GM12801 (cell line): ENCODE measurements around the gene GJA9.

ENCODE experiments used
- TF ChIP-seq, protein P1 (sequence below): IDR thresholded peaks from one replicate; pipeline ENCODE4 v1.5.1; 2011; ENCODE audit warnings: control low read depth; ENCODE audit not compliant: insufficient read length; ENCODE audit errors: extremely low read depth

Gene GJA9

DNA sequence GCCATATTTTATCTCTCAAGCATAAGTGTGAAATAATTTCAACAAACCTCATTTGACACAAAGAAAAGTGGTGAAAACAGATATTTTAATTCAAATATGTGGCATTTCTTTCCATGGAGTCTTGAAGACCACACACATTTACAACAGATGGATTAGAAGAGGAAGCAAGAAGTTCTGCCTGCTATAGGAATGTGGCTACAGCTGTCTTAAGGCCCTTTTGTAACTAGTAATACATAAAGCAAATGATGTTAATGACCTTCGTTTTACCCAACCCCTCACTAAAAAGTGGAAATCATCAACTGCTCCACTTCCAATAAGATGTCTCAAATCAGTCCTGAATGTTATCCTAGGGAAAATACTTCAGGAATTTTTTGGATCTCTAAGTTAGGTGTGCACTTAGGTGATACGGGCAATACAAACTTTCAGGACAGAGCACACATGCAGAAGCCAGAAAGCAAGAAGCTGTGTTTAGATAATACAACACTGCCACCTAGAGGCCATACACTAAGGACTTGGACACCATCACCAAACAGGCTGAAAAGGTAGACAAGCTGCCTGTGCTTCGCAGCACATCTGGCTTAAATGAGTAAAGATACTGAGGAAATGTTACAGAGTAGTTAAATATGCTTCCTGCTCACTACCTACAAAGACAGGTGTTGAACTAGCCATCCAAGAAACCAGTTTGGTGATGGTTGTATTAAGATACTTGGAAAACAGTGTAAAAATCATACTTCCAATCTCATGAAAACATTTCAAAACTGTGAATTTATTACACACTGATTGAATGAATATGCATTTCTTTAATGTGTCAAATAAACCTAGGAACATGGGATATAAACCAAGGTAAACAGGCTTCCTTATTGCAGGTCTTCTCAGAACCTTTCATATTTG, 46.2 kb downstream of the GJA9 start:
- TF ChIP-seq, protein P1, sequence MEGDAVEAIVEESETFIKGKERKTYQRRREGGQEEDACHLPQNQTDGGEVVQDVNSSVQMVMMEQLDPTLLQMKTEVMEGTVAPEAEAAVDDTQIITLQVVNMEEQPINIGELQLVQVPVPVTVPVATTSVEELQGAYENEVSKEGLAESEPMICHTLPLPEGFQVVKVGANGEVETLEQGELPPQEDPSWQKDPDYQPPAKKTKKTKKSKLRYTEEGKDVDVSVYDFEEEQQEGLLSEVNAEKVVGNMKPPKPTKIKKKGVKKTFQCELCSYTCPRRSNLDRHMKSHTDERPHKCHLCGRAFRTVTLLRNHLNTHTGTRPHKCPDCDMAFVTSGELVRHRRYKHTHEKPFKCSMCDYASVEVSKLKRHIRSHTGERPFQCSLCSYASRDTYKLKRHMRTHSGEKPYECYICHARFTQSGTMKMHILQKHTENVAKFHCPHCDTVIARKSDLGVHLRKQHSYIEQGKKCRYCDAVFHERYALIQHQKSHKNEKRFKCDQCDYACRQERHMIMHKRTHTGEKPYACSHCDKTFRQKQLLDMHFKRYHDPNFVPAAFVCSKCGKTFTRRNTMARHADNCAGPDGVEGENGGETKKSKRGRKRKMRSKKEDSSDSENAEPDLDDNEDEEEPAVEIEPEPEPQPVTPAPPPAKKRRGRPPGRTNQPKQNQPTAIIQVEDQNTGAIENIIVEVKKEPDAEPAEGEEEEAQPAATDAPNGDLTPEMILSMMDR, result no peak

DNA sequence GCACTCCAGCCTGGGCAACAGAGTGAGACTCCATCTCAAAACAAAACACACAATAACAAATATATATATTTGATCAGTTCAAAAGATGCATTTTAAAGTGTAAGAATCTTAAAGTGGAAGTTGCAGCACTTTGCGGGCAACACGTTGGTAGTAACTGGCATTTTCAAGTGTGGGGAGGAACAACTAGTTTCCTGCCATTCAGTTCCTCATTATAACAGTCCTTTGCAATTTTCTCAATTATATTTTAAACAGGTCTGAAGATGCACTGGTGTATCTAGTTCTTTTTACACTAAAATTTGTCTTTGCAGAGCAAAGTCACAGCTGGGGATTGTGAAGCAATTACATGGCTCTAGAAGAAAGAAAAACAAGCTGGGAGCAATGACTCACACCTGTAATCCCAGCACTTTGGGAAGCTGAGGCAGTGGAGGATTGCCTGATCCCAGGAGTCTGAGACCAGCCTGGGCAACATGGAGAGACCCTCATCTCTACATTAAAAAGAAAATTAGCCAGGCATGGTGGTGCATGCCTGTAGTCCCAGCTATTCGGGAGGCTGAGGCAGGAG, 47.1 kb downstream of the GJA9 start:
- TF ChIP-seq, protein P1, result no peak

DNA sequence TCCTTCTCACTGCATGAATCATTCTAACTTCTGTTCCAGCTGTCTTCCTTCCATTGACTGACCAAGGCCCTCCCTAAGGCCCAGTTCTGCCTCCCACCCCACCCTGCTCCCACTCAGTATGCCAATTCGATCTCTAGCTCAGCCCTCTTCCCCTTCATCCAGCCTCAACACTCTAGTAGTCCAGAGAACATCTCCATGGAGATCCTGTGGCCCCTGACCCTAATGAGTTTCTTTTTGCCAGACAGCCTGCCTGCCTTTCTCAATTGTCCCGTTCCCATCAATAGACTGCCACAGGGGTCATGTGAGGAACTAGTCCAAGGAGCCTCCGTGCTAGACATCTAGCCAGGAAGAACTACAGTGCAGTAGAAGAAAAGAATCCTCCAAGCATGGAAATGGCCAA, 48.2 kb downstream of the GJA9 start:
- TF ChIP-seq, protein P1, result no peak

DNA sequence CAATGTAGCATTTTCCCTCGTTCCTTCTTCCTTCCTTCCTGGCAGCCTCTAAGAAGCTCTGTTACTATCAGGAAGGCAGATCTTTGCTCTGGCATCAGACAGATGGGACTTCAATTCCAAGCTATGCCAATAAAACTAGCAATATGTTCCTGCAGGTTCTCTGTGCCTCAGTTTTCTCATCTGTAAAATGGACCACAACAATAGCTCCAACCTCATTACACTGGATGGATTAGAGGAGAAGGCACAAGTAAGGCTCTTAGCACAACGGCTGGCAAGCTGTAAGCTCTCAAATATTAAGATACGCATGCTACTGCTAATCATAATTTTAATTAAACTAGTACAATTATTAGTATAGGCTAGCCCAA, 49.0 kb downstream of the GJA9 start:
- TF ChIP-seq, protein P1, result no peak

DNA sequence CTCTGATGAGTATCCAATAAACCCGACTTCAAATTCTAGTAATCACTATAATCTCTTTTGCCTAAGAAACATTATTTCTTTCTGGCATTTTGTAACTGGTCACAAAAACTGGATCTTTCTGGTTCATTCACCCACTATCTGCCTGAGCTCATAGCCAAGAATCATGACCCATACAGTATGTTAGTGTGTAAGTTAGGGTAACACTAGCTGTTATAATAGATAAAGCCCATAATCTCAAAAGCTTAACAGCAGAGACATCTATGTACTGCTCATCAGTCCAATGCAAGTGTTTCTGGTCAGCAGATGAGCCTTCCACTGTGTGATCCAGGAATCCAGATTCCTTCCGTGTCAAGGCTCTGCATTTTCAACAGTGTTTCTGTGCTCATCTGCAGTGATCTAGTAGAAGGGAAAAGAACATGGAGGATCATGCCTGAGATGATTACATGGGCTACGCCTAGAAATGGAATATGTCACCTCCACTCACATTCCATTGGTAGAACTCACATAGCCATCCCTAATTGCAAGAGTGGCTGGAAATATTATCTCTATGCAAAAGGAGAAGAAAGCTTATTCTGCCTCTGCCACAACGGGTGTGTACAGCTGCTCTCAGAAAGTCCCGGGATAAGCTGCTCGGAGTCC, 49.5 kb downstream of the GJA9 start:
- TF ChIP-seq, protein P1, result no peak

DNA sequence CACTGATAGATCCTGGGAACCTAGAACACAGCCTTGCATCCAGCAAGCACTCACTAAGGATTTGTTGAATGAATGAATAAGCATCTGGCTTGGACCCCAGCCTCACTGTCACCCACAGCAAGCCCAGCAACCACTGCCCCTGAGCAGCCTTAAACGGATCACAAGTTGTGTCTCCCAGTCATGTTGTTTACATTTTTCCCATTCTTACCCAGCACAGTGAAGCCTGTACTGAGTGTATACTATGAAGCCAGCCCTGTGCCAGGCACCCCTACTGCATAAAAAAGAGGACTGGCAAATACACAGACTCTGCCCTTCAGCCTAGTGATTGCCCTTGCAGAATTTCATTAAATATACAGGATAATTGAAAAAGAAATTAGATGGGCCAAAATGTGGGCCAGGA, 52.0 kb downstream of the GJA9 start:
- TF ChIP-seq, protein P1, result no peak

DNA sequence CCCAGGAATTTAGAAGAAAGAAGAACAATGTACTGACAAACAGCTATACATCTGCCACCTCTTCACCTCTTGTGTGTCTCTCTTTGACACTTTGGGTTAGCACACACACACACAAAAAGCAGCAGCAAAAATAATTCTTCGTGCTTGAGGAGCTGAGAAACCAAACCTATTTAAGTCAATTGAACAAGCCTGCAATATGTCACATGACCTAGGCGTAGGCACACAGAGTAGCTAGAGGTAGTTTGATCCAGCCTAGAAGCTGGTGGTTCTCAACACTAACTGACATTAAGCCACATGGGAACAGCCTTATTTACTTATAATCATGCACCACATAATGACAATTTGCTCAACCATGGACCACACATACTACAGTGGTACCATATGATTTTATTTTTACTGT, 54.1 kb downstream of the GJA9 start:
- TF ChIP-seq, protein P1, result no peak
